PC-9 (cell line): ENCODE data around the gene MYO1E.

ENCODE experiments used
- EZH2 ChIP-seq: fragments of 200-600 bp; sonication (generic); IDR thresholded peaks from 2 replicates; pipeline ENCODE4 v1.8.0; 2017; ENCODE audit warnings: antibody characterized with exemption, low read depth
- TF ChIP-seq, protein P1 (sequence below): fragments of 200-600 bp; sonication (generic); conservative IDR thresholded peaks from 2 replicates; pipeline ENCODE4 v1.6.1; 2017; ENCODE audit warnings: mixed run types, antibody characterized with exemption, mild to moderate bottlenecking, moderate library complexity

DNA sequence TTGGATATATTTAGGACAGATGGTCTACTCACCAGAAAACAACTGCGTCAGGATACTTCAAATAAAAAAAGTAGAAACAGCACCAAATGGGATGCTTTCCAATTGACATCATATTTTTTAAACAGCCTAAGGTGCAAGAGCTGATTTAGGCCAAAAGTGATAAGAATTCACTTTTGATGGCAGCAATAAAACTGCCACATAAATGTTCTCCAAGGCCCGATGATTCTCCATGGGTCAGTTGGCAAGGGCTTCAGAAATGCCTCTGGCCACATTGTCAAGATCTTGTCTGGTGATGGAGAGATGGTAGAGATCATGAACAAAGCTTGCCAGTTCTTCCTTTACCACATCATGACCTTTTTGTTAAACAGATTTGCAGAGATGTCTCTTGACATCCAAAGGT, 127.1 kb downstream of the MYO1E start:
- TF ChIP-seq, protein P1, sequence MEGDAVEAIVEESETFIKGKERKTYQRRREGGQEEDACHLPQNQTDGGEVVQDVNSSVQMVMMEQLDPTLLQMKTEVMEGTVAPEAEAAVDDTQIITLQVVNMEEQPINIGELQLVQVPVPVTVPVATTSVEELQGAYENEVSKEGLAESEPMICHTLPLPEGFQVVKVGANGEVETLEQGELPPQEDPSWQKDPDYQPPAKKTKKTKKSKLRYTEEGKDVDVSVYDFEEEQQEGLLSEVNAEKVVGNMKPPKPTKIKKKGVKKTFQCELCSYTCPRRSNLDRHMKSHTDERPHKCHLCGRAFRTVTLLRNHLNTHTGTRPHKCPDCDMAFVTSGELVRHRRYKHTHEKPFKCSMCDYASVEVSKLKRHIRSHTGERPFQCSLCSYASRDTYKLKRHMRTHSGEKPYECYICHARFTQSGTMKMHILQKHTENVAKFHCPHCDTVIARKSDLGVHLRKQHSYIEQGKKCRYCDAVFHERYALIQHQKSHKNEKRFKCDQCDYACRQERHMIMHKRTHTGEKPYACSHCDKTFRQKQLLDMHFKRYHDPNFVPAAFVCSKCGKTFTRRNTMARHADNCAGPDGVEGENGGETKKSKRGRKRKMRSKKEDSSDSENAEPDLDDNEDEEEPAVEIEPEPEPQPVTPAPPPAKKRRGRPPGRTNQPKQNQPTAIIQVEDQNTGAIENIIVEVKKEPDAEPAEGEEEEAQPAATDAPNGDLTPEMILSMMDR = no peak
- TF ChIP-seq EZH2 = no peak
